Neural progenitor cell (in vitro differentiated cells): ENCODE measurements around the gene TATDN3.

Source experiments
- CTCF ChIP-seq: fragments of 200-600 bp; sonication (generic); IDR thresholded peaks from 2 replicates; pipeline ENCODE4 v1.5.1; 2017; ENCODE audit warnings: antibody characterized with exemption, mild to moderate bottlenecking
- EZH2 ChIP-seq: fragments of 200-600 bp; sonication (generic); IDR thresholded peaks from 2 replicates; pipeline ENCODE4 v1.6.1; 2017; ENCODE audit warnings: antibody characterized with exemption, mild to moderate bottlenecking, moderate library complexity

DNA sequence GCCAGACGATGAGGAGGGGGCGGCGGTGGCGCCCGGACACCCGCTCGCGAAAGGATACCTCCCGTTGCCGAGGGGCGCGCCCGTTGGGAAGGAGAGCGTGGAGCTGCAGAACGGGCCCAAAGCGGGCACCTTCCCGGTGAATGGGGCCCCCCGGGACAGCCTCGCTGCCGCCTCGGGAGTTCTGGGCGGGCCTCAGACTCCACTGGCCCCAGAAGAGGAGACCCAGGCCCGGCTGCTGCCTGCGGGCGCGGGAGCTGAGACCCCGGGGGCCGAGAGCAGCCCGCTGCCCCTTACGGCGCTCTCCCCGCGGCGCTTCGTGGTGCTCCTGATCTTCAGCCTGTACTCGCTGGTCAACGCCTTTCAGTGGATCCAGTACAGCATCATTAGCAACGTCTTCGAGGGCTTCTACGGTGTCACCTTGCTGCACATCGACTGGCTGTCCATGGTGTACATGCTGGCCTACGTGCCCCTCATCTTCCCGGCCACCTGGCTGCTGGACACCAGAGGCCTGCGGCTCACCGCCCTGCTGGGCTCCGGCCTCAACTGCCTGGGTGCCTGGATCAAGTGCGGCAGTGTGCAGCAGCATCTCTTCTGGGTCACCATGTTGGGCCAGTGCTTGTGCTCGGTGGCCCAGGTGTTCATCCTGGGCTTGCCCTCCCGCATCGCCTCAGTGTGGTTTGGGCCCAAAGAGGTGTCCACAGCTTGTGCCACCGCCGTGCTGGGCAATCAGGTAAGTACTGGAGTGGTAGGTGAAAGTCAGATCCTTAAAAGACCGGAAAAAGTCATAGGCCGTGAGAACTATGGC is 67.0 kb downstream of the TATDN3 start:
- no peak for TF ChIP-seq EZH2
- TF ChIP-seq CTCF = no peak
